ENCODE results near the gene KCNIP3. TPM values are rescaled to one million over a fixed set of nuclear protein-coding genes. Genes with fewer than 3 reads are reported as not detected.

The KCNIP3 gene
- total and polyA plus RNA-seq, 2 donors (not counting 1 experiment from before 2014, with no cell fraction given): not detected

DNA sequence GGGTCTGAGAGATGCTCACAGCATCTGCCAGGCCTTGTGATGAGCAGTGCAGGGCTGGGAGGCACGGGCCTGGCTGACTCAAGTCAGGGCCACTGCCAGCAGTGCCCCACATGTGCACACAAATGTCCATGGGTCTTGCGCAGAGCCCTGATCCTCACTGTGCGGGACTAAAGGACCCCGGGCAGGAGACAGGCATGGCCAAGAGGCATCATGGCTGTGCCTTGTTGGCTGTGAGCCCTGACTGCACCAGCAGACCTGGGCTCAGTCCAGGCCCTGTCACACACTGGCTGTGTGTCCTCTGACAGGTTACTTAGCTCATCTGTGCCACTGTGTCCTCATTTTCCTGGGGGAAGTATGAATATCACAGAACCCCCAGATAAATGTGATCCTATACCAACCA lies 4.0 kb downstream of the KCNIP3 start:
- Histone ChIP-seq H3K9ac (ENCODE audit: low read length) (no peak overlapping the region), H3K4me3 (ENCODE audit: control extremely low read depth in 1 of 5, extremely low read depth in 1 of 5, insufficient read depth in 1 of 5, low read depth in 2 of 5, low read length in 4 of 5) (no peak overlapping the region), H3K27me3 (replicated peaks in 1 of 4; ENCODE audit: control extremely low read depth in 1 of 4, control insufficient read depth in 3 of 4, insufficient read depth in 4 of 4, low read length in 3 of 4) (peaks cover 0 to 2% (median 0%) of the 10 kb centered on the region in 4 experiments), H4K20me1 (ENCODE audit: control insufficient read depth, insufficient read depth, low read length, poor library complexity, severe bottlenecking) (no peaks in the 10 kb centered on the region), H3K4me2 (replicated peaks; ENCODE audit: low read depth, low read length, poor library complexity, severe bottlenecking) (no peak overlapping the region), H3K27ac (ENCODE audit: low read length in 2 of 2) (no peak overlapping the region), H3K36me3 (replicated peaks in 1 of 2; ENCODE audit: control extremely low read depth in 1 of 2, control insufficient read depth in 1 of 2, extremely low read depth in 1 of 2, insufficient read depth in 2 of 2, low read length in 1 of 2) (no peaks in the 10 kb centered on the region), H3K9me3 (ENCODE audit: control extremely low read depth in 1 of 3, control insufficient read depth in 2 of 3, insufficient read depth in 1 of 3, low read length in 2 of 3) (no peaks in the 10 kb centered on the region), H2AFZ (ENCODE audit: insufficient read depth, low read depth, low read length, poor library complexity, severe bottlenecking) (no peak overlapping the region), H3K4me1 (ENCODE audit: control insufficient read depth in 2 of 2, insufficient read depth in 2 of 2, low read length in 2 of 2) (no peaks in the 10 kb centered on the region), H3K79me2 (ENCODE audit: control insufficient read depth, insufficient read depth, low read length) (no peaks in the 10 kb centered on the region)
- CTCF ChIA-PET: no interaction called here
- Mint-ChIP-seq H3K4me1 (no peaks in the 10 kb centered on the region), H3K27me3 (peaks cover 9% of the 10 kb centered on the region), H3K27ac (no peak overlapping the region), H3K9me3 (ENCODE audit: insufficient read depth) (no peaks in the 10 kb centered on the region), H3K4me3 (no peak overlapping the region)
- intact Hi-C loops (cut with micrococcal nuclease): no loop called here
- POLR2A ChIA-PET: no interaction called here
- 89% methylated on average over 4 of the region's 4 CpGs for WGBS (ENCODE audit: insufficient coverage)
- no peak for TF ChIP-seq EZH2 (IDR thresholded peaks at IDR 0.05; ENCODE audit: borderline replicate concordance, insufficient read depth, low read depth, low read length, poor library complexity, severe bottlenecking)
- TF ChIP-seq, protein P1, sequence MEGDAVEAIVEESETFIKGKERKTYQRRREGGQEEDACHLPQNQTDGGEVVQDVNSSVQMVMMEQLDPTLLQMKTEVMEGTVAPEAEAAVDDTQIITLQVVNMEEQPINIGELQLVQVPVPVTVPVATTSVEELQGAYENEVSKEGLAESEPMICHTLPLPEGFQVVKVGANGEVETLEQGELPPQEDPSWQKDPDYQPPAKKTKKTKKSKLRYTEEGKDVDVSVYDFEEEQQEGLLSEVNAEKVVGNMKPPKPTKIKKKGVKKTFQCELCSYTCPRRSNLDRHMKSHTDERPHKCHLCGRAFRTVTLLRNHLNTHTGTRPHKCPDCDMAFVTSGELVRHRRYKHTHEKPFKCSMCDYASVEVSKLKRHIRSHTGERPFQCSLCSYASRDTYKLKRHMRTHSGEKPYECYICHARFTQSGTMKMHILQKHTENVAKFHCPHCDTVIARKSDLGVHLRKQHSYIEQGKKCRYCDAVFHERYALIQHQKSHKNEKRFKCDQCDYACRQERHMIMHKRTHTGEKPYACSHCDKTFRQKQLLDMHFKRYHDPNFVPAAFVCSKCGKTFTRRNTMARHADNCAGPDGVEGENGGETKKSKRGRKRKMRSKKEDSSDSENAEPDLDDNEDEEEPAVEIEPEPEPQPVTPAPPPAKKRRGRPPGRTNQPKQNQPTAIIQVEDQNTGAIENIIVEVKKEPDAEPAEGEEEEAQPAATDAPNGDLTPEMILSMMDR (IDR thresholded peaks at IDR 0.05): no peak
- DNase-seq (no peak), ATAC-seq (ENCODE audit: low read depth) (no peak)

DNA sequence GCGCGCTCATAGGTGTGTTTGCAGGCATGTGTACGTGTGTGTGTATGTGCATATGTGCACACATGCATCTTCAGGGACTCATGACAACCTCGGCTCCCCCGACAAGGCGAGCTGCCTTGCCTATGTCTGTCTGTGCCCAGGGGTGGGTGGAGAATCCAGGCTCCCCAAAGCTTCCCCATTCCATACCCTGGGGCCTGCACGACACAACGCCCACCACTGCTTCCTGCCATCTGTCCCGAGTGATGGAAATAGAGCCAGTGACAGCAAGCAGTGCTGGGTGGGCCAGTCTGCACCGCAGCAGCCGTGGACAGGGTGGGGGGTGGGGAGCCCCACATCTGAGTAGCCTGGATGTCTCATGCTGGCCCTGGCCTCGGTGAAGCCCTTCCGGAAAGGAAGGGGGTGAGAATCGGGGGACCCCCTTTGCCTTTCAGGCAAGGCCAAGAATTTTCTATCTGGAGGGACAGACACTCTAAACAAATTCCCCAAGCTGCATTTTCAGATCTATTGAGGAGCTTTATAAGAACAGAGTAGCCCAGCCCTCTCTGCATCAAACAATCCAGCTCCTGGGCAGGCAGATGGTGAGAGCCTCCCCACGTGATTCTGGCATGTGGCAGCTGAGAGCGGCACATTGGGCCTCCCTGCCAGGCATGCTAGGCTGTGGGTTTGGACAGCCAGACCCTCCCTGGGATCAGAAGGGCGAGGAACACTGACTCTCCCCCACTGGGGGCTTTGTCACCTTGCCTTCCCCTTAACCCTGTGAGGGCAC lies 4.9 kb downstream of the KCNIP3 start:
- Histone ChIP-seq H3K4me2 (replicated peaks; ENCODE audit: low read depth, low read length, poor library complexity, severe bottlenecking) (no peak overlapping the region), H3K9me3 (ENCODE audit: control extremely low read depth in 1 of 3, control insufficient read depth in 2 of 3, insufficient read depth in 1 of 3, low read length in 2 of 3) (no peaks in the 10 kb centered on the region), H3K27ac (ENCODE audit: low read length in 2 of 2) (no peak overlapping the region), H3K4me1 (ENCODE audit: control insufficient read depth in 2 of 2, insufficient read depth in 2 of 2, low read length in 2 of 2) (no peaks in the 10 kb centered on the region), H2AFZ (ENCODE audit: insufficient read depth, low read depth, low read length, poor library complexity, severe bottlenecking) (no peak overlapping the region), H3K79me2 (ENCODE audit: control insufficient read depth, insufficient read depth, low read length) (no peaks in the 10 kb centered on the region), H3K9ac (ENCODE audit: low read length) (no peak overlapping the region), H3K27me3 (replicated peaks in 1 of 4; ENCODE audit: control extremely low read depth in 1 of 4, control insufficient read depth in 3 of 4, insufficient read depth in 4 of 4, low read length in 3 of 4) (peaks cover 0 to 2% (median 0%) of the 10 kb centered on the region in 4 experiments), H3K36me3 (replicated peaks in 1 of 2; ENCODE audit: control extremely low read depth in 1 of 2, control insufficient read depth in 1 of 2, extremely low read depth in 1 of 2, insufficient read depth in 2 of 2, low read length in 1 of 2) (no peaks in the 10 kb centered on the region), H4K20me1 (ENCODE audit: control insufficient read depth, insufficient read depth, low read length, poor library complexity, severe bottlenecking) (no peaks in the 10 kb centered on the region), H3K4me3 (ENCODE audit: control extremely low read depth in 1 of 5, extremely low read depth in 1 of 5, insufficient read depth in 1 of 5, low read depth in 2 of 5, low read length in 4 of 5) (no peak overlapping the region)
- DNase-seq (no peak), ATAC-seq (ENCODE audit: low read depth) (no peak)
- ChIA-PET CTCF (no interaction called here), POLR2A (no interaction called here)
- Mint-ChIP-seq H3K4me3 (no peak overlapping the region), H3K27ac (no peak overlapping the region), H3K9me3 (ENCODE audit: insufficient read depth) (no peaks in the 10 kb centered on the region), H3K4me1 (no peaks in the 10 kb centered on the region), H3K27me3 (peaks cover 9% of the 10 kb centered on the region)
- 48% methylated on average over 15 of the region's 17 CpGs for WGBS (ENCODE audit: insufficient coverage)
- intact Hi-C loops (cut with micrococcal nuclease): no loop called here
- no peak for TF ChIP-seq EZH2 (IDR thresholded peaks at IDR 0.05; ENCODE audit: borderline replicate concordance, insufficient read depth, low read depth, low read length, poor library complexity, severe bottlenecking)
- TF ChIP-seq, protein P1 (IDR thresholded peaks at IDR 0.05): no peak

Data from B cell (primary cell).